Natural killer cell (primary cell): ENCODE data around the gene MTIF3. TPM values are rescaled to one million over a fixed set of nuclear protein-coding genes. Genes with fewer than 3 reads are reported as not detected.

Source experiments
- ATAC-seq, 3 donors: fragments of 150-1000 bp in 2 of 3; fragments of 200-7000 bp in 1 of 3; cut with Tn5 transposase; 1 replicate in 1 of 3; 2 replicates in 2 of 3; pipeline ENCODE4 v1.10.0; 2021; ENCODE audit warnings: mild to moderate bottlenecking in 2 of 3, moderate library complexity in 2 of 3
- DNase-seq, 2 donors: peaks; one replicate each; pipeline versions ENCODE4 v3.0.0 to v3.0.0-alpha.2; 2013 to 2021; ENCODE audit warnings: mixed read lengths in 1 of 2
- H3K27ac ChIP-seq: one replicate; pipeline ENCODE4 v1.5.1; 2013; ENCODE audit warnings: mild to moderate bottlenecking, low read length
- H3K27me3 ChIP-seq: one replicate; pipeline ENCODE4 v1.6.1; 2013; ENCODE audit warnings: low read length; ENCODE audit not compliant: control insufficient read depth, insufficient read depth
- H3K36me3 ChIP-seq: one replicate; pipeline ENCODE4 v1.6.1; 2013; ENCODE audit warnings: low read length; ENCODE audit not compliant: control insufficient read depth, insufficient read depth
- H3K4me1 ChIP-seq: one replicate; pipeline ENCODE4 v1.6.1; 2013; ENCODE audit warnings: low read length; ENCODE audit not compliant: control insufficient read depth, insufficient read depth
- H3K4me3 ChIP-seq: one replicate; pipeline ENCODE4 v1.5.1; 2013; ENCODE audit warnings: low read length
- H3K9me3 ChIP-seq: one replicate; pipeline ENCODE4 v1.6.1; 2013; ENCODE audit warnings: low read length; ENCODE audit not compliant: control insufficient read depth, insufficient read depth
- H3K27ac Mint-ChIP-seq, 2 donors: one replicate each; pipeline ENCODE4 v1.8.0; 2022; ENCODE audit warnings: mild to moderate bottlenecking in 2 of 2, mixed read lengths in 2 of 2, moderate library complexity in 1 of 2
- H3K27me3 Mint-ChIP-seq, 2 donors: one replicate each; pipeline ENCODE4 v1.8.0; 2022; ENCODE audit warnings: low read depth in 2 of 2, mixed read lengths in 2 of 2
- H3K36me3 Mint-ChIP-seq: one replicate; pipeline ENCODE4 v1.8.0; 2022; ENCODE audit warnings: mixed read lengths
- H3K4me1 Mint-ChIP-seq, 2 donors: one replicate each; pipeline ENCODE4 v1.8.0; 2022; ENCODE audit warnings: mixed read lengths in 2 of 2
- H3K4me3 Mint-ChIP-seq: one replicate; pipeline ENCODE4 v1.8.0; 2022; ENCODE audit warnings: mild to moderate bottlenecking, moderate library complexity, mixed read lengths
- H3K9me3 Mint-ChIP-seq, 2 donors: one replicate each; pipeline ENCODE4 v1.8.0; 2022; ENCODE audit warnings: mixed read lengths in 2 of 2
- WGBS: methylation state at CpG from one replicate; pipeline ENCODE4 v1.1.7; 2013; ENCODE audit warnings: missing lambda C conversion rate; ENCODE audit not compliant: insufficient coverage; 5-methylcytosine and 5-hydroxymethylcytosine counted together
- intact Hi-C: fragments of 100-400 bp; cut with micrococcal nuclease; formaldehyde crosslinking; loops from one replicate; pipeline ENCODE4 v1.14.2; 2022
- total RNA-seq, 4 donors: library from RNA; stranded (reverse); fragments of 120-200 nt in 1 of 4; gene quantifications; one replicate each; pipeline versions ENCODE4 v1.2.3 to v1.2.4, GENCODE V29; 2013 to 2022
- TF ChIP-seq, protein P1 (sequence below): fragments of 200-600 bp; IDR thresholded peaks from one replicate; pipeline ENCODE4 v1.8.0; 2022; ENCODE audit warnings: antibody characterized with exemption

The MTIF3 gene
- total RNA-seq, 3 donors from 2014 or later (not counting 1 experiment from before 2014, with no cell fraction given): 30.2 to 56.6 (median 36.8) TPM

GRCh38 chr13:27425158-27425917, 25.0 kb downstream of the MTIF3 start:
- ATAC-seq: peak in 2 of 3 donors; percentile 0
- H3K36me3 ChIP-seq: peaks cover 27% of the 10 kb centered on the region
- TF ChIP-seq, protein P1, sequence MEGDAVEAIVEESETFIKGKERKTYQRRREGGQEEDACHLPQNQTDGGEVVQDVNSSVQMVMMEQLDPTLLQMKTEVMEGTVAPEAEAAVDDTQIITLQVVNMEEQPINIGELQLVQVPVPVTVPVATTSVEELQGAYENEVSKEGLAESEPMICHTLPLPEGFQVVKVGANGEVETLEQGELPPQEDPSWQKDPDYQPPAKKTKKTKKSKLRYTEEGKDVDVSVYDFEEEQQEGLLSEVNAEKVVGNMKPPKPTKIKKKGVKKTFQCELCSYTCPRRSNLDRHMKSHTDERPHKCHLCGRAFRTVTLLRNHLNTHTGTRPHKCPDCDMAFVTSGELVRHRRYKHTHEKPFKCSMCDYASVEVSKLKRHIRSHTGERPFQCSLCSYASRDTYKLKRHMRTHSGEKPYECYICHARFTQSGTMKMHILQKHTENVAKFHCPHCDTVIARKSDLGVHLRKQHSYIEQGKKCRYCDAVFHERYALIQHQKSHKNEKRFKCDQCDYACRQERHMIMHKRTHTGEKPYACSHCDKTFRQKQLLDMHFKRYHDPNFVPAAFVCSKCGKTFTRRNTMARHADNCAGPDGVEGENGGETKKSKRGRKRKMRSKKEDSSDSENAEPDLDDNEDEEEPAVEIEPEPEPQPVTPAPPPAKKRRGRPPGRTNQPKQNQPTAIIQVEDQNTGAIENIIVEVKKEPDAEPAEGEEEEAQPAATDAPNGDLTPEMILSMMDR: no peak
- peak overlapping the region; percentile 88 for H3K27ac ChIP-seq
- H3K27me3 Mint-ChIP-seq: no peaks in the 10 kb centered on the region
- peak; percentile 25 to 47 for DNase-seq
- H3K9me3 Mint-ChIP-seq: no peaks in the 10 kb centered on the region
- peak overlapping the region; percentile 73 for H3K4me3 ChIP-seq
- 30% methylated on average over 13 of the region's 13 CpGs for WGBS
- intact Hi-C loops: loop anchor here (5.0 kb wide), 1 partner anchor 37 kb away; no protein-coding TSS in a partner anchor
- peak overlapping the region; percentile 87 for H3K4me3 Mint-ChIP-seq
- H3K36me3 Mint-ChIP-seq: peaks cover under 1% of the 10 kb centered on the region
- peak overlapping the region; percentile 92 to 94 for H3K27ac Mint-ChIP-seq
- H3K4me1 ChIP-seq: peaks cover 48% of the 10 kb centered on the region
- H3K9me3 ChIP-seq: no peaks in the 10 kb centered on the region
- H3K27me3 ChIP-seq: no peaks in the 10 kb centered on the region
- peaks cover 40 to 42% of the 10 kb centered on the region in 2 donors for H3K4me1 Mint-ChIP-seq

DNA sequence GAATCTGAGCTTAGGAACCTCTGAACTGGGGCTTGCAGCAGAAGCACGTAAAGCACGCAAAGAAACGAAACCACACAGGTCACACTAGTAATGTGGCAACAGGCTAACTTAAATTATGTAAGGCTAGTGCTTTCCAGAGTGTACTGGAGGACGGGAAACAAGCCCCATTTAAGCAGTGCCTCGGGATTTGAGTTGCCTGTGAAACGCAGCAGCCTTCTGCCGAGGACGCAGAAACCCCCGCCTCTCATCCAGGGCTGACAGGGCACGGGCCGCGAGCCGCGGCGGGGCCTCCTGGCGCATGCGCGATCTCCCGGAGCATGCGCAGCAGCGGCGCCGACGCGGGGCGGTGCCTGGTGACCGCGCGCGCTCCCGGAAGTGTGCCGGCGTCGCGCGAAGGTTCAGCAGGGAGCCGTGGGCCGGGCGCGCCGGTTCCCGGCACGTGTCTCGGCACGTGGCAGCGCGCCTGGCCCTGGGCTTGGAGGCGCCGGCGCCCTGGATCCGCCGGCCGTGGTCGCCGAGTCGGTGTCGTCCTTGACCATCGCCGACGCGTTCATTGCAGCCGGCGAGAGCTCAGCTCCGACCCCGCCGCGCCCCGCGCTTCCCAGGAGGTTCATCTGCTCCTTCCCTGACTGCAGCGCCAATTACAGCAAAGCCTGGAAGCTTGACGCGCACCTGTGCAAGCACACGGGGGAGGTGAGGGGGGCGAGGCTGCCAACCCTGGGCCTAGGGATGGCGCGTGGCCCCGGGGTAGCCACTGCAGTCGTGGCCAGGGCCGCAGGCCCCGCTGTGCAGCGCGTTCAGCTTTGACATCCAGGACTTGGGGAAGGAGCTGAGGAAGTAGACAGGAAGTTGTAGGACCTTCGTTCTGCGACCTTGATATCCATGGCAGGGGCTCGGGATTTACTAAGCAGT, 25.9 kb downstream of the MTIF3 start, which contains the start of gene GTF3A:
Gene GTF3A, plus strand, starts transcription at position 374 of the 912 bp plus-strand sequence.
- DNase-seq (peak; percentile 91 to 96), ATAC-seq (peak; percentile 64 to 83 (median 78))
- no peaks in the 10 kb centered on the region for H3K36me3 Mint-ChIP-seq
- H3K4me1 ChIP-seq: peaks cover 48% of the 10 kb centered on the region
- H3K9me3 ChIP-seq: no peaks in the 10 kb centered on the region
- peak within 1 kb of the TSS; percentile 88 for H3K27ac ChIP-seq
- H3K4me3 Mint-ChIP-seq: peak within 1 kb of the TSS; percentile 87
- TF ChIP-seq, protein P1: no peak
- peak within 1 kb of the TSS; percentile 92 to 94 for H3K27ac Mint-ChIP-seq
- H3K4me1 Mint-ChIP-seq: peaks cover 40 to 42% of the 10 kb centered on the region in 2 donors
- H3K9me3 Mint-ChIP-seq: no peaks in the 10 kb centered on the region
- intact Hi-C loops: loop anchor here (5.0 kb wide), 1 partner anchor 38 kb away; no protein-coding TSS in a partner anchor
- peak within 1 kb of the TSS; percentile 83 for H3K4me3 ChIP-seq
- no peaks in the 10 kb centered on the region for H3K27me3 ChIP-seq
- H3K36me3 ChIP-seq: peaks cover 19% of the 10 kb centered on the region
- WGBS: 2% methylated on average over 85 of the region's 85 CpGs
- H3K27me3 Mint-ChIP-seq: no peaks in the 10 kb centered on the region

DNA sequence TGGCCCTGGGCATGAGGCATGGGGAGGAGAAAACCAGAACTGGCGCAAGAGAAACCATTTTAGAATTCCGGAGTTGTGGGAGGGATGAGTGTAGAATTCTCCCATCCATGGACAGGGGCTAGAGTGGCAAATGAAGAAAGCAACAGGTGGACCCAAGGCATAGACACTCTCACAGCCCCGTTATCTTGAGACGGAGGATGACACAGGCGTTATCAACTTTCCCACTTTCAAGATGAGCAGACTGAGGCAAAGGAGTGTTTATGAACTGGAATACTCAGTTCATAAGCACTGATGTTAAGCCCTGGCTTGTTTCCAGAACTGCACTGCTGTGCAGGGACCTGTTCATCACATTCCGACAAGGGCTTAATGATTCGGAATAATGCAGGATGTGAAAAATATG, 27.0 kb downstream of the MTIF3 start:
- Mint-ChIP-seq H3K4me1 (peaks cover 38% of the 10 kb centered on the region in 2 donors), H3K27ac (peak overlapping the region; percentile 92 to 94), H3K27me3 (peaks cover 0 to 4% of the 10 kb centered on the region in 2 donors), H3K36me3 (no peaks in the 10 kb centered on the region), H3K9me3 (no peaks in the 10 kb centered on the region), H3K4me3 (peak overlapping the region; percentile 86)
- H3K36me3 ChIP-seq: peaks cover 7% of the 10 kb centered on the region
- no peak overlapping the region for H3K4me3 ChIP-seq
- DNase-seq (peak in 1 of 2 donors; percentile 18), ATAC-seq (no peak)
- H3K27ac ChIP-seq: no peak overlapping the region
- H3K4me1 ChIP-seq: peaks cover 41% of the 10 kb centered on the region
- H3K9me3 ChIP-seq: no peaks in the 10 kb centered on the region
- H3K27me3 ChIP-seq: no peaks in the 10 kb centered on the region
- TF ChIP-seq, protein P1: no peak
- intact Hi-C loops: no loop called here
- whole genome bisulfite sequencing: 93% methylated on average over 7 of the region's 7 CpGs
